HG03175 (cell line): Measurements from ENCODE around the gene RAMAC.
"Not testable (repeated sequence)": the region's sequence is repeated elsewhere in the genome, so short reads cannot be mapped to it uniquely, and the experiment has no call there.

Experiments
- ATAC-seq: cut with Tn5 transposase; IDR thresholded peaks from one replicate; pipeline ENCODE4 v1.9.1; 2021; ENCODE audit warnings: mild to moderate bottlenecking, moderate library complexity; ENCODE audit not compliant: unreplicated experiment

The RAMAC gene

DNA sequence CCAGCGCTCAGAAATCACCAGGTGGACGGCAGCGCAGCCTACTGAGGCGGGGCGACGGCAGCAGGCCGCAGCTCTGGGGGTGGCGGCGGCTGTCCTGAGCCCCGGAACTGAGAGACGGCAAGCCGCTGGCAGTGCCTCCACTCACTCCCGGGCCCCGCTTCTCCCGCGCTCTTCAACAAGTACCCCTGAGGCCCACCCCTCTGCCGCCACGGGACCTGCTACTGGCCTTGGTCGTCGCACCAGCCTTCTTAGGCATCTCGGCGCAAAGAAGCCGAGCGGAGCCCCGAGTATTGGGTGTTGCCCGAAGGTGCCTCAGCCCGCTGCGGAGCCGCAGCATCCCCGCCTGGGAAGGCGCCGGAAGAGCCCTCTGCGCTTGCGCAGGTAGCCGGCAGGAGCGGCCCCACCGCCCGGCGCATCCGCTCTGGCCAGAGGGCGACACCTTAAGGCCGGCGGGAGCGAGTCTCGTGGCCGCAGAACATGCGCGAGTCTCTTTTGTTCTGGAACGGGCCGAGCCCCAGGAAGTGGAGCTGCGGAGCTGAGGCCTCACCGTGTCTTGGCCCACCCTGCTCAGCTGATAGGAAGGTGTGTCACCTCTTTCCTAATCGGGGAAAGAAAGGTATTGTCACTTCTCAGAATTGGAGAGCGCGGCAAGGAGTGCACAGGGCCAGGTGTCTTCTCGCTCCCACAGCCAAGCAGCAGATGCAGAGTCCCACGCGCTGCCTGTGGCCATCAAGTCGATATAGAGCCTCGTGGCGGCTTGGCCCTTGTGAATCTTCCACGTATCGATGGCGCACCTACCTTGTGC, 25.5 kb downstream of the RAMAC start, which contains the start of gene C15orf40:
C15orf40 (minus strand) TSS at position 369 of the 805 bp plus-strand sequence; CDS start at position 337, 32 bp downstream.
- ATAC-seq: peak; percentile 87

DNA sequence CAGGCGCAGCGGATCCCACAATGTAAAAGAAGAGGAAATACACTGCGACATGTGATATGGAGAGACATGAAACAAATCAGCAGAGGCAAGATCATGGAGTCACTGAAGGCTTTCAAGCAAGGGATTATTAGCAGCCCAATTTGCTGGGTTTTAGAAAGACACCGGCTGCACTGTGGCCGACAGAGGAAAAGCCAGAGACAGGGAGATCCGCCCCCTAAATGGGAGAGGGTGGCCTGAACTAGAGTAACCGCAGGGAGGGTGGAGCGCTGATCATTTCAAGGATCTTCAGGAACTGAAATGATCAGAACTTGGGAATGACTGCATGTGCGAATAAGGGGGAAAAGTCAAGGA, 26.0 kb downstream of the RAMAC start:
- no peak for ATAC-seq

DNA sequence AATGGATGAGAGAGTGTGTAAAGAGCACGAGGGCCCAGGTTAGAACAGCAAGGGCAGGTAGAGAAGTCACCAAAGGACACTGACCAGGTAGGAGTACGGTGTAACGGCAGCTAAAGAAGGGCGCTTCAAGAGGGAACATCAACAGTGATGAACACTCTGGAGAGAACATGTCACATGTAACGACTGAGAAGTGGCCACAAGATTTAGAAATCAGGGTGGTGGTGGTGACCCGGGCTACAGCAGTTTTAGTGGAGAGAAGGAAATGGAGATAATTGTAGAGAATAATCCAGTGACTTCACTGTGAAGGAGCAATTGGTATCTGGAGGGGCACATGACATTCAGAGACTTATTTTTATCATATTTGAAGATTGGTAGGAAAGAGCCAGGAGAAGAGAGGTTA, 26.6 kb downstream of the RAMAC start:
- ATAC-seq: no peak

DNA sequence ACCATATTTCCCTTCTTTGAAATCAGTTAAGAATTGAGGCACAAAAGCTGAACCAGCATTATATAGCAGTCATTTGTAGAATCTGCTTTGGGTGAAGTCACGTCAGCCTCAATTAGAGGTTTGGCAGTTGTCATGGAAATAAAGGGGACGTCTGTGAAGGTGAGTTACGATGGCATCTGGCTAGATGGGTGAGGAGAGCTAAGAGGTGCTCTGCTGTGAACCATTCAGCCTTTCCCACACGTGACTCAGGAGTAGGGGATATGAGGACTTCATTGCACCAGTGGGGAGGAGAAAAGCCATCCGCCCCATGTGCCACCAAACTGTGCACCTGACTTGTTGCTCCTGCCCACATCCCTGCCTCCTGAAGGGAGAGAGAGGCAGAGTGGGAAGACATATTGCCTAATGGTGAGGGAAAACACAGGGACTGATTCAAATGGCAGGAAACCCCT, 28.2 kb downstream of the RAMAC start:
- ATAC-seq: no peak

DNA sequence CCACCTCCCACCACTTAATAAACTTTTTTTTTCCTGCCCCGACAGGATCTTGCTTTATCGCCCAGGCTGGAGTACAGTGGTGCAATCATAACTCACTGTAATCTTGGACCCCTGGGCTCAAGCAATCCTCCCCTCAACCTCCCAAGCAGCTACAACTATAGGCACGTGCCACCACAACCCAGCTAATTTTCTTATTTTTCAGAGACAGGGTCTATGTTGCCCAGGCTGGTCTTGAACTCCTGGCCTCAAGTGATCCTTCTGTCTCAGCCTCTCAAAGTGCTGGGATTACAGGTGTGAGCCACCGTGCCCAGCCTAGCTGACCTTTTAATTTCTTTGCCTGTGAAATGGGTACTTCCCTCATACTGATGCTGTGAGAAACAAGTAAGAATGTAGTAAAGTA, 29.4 kb downstream of the RAMAC start:
- no peak for ATAC-seq

DNA sequence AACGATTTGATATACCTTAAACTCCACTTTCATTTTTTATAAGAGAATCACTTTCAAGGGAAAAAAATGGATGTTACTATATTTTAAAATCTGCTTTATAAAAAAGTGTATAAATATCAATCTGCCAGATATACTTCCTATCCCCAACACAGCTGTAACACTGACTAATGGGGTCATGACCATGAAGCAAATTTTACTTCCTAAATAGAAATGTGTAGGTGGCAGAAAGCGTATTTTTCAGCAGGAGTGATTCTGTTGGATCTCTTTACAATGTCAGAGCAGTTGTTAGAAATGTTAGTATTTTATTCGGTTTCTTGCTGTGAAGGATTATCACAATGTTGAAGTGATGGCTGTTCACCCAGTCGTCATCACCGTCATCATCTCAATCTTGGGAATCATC, 30.9 kb downstream of the RAMAC start:
- ATAC-seq: no peak

DNA sequence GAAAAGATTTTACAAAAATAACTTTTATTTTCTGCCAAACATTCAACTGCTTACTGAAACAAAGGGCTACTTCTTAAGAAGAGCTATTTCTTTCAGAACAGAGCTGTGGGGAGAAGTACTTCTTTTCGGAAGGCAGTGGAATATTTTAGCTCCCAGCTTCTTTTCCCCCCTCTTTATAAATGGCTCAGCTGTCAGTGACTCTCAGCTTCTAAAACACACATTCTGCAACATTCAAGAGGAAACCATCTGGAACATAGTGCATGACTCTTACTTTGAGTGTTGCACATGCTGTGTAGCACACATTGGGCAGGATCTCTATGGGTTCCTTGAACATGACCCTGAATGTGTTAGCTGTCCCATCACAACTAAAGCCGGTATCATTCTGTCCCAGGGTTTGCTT, 32.4 kb downstream of the RAMAC start:
- no peak for ATAC-seq

DNA sequence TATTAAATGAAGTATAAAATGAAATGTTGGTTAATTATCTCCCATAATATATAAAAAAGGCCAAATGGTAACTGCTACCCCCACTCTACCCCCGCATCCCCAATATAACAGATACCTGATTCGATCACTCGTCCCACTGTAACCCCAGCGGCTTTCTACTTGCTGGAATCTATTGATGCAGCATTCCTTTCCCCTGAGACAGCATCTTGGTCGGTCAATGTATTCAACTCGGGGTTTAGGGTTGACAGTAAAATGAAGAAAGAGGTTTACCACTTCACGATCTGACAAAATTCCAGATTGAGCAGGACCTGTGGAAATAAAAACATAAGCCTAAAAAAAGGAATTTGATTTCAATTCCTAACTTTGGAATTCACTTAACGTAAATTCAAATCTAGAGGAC, 44.0 kb downstream of the RAMAC start:
- ATAC-seq: no peak

DNA sequence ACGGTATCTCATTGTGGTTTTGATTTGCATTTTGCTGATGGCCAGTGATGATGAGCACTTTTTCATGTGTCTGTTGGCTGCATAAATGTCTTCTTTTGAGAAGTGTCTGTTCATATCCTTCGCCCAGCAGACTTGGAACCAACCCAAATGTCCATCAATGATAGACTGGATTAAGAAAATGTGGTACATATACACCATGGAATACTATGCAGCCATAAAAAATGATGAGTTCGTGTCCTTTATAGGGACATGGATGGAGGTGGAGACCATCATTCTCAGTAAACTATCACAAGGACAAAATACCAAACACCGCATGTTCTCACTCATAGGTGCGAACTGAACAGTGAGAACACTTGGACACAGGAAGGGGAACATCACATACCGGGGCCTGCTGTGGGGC, 45.2 kb downstream of the RAMAC start:
- ATAC-seq: not testable (repeated sequence)

DNA sequence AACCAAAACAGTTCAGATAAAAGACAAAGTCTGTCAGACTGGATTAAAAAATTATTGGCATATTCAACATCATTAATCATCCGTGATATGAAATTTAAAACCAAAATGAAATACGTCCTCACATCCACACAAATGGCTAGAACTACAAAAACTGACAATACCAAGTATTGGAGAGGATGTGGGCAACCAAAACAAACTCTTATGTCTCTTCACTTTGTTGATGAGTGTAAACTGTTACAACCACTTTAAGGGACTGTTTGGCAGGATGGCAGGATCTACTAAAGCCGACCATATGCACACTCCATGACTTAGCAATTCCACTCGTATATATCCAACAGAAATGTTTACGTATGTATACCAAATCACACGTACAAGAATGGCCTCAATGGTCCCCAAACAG, 50.2 kb downstream of the RAMAC start:
- no peak for ATAC-seq

DNA sequence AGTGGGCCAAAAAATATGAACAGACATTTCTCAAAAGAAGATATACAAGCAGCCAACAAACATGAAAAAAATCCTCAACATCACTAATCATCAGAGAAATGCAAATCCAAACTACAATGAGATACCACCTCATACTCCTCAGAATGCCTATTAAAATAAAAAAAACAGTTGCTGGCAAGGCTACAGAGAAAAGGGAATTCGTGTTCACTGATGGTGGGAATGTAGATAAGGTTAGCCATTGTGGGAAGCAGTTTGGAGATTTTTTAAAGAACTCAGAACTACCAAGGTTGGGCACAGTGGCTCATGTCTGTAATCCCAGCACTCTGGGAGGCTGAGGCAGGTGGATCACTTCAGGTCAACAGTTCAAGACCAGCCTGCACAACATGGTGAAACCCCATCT, 53.2 kb downstream of the RAMAC start:
- no peak for ATAC-seq
